K562 (cell line): ENCODE measurements around the gene MGA. TPM values are rescaled to one million over a fixed set of nuclear protein-coding genes. Genes with fewer than 3 reads are reported as not detected.

ENCODE experiments used
- CEBPG ChIP-seq, 3 experiments: fragments of 200-800 bp in 1 of 3; sonication (Bioruptor generic) in 1 of 3; sonication (generic) in 1 of 3; formaldehyde crosslinking in 1 of 3; IDR thresholded peaks in 2 of 3; conservative IDR thresholded peaks in 1 of 3; 2 replicates each; pipeline versions ENCODE4 v1.6.1 to v1.8.0; 2016 to 2022; ENCODE audit warnings: missing compliant biosample characterization in 2 of 3, missing genetic modification characterization in 2 of 3, mild to moderate bottlenecking in 1 of 3, missing genetic modification reagents in 1 of 3
- FOXA1 ChIP-seq: fragments of 450-650 bp; IDR thresholded peaks from 2 replicates; pipeline ENCODE4 v1.6.1; 2016; ENCODE audit warnings: mild to moderate bottlenecking, borderline replicate concordance
- GTF2E2 ChIP-seq: fragments of 200-800 bp; sonication (Bioruptor generic); IDR thresholded peaks from 2 replicates; pipeline ENCODE4 v1.6.1; 2016; ENCODE audit warnings: missing genetic modification characterization, missing compliant biosample characterization
- HCFC1 ChIP-seq: IDR thresholded peaks from 2 replicates; pipeline ENCODE4 v1.6.1; 2012; ENCODE audit warnings: low read depth, low read length, improper control_type of control experiment
- KLF16 ChIP-seq: IDR thresholded peaks from 2 replicates; pipeline ENCODE4 v1.6.1; 2016; ENCODE audit warnings: antibody characterized with exemption
- MTA3 ChIP-seq: fragments of 450-650 bp; formaldehyde crosslinking; IDR thresholded peaks from 2 replicates; pipeline ENCODE4 v1.6.1; 2017; ENCODE audit warnings: mild to moderate bottlenecking, borderline replicate concordance
- MYC ChIP-seq, 2 experiments: fragments of 250-450 bp in 1 of 2; sonication (Bioruptor Pico) in 1 of 2; IDR thresholded peaks; 2 replicates each; pipeline versions ENCODE4 v1.5.1 to v1.6.1; 2012 to 2021; ENCODE audit warnings: low read depth in 2 of 2, borderline replicate concordance in 1 of 2, improper control_type of control experiment in 1 of 2, low read length in 1 of 2, mild to moderate bottlenecking in 1 of 2, moderate library complexity in 1 of 2
- POLR2AphosphoS5 ChIP-seq: IDR thresholded peaks from 2 replicates; pipeline ENCODE4 v1.6.1; 2011; ENCODE audit warnings: mild to moderate bottlenecking, low read depth, low read length, moderate library complexity; ENCODE audit not compliant: control insufficient read depth, insufficient read depth
- PRMT5 ChIP-seq: sonication (generic); formaldehyde crosslinking; IDR thresholded peaks from 2 replicates; pipeline ENCODE4 v1.5.0; 2020; ENCODE audit warnings: missing genetic modification reagents
- PTTG1 ChIP-seq: fragments of 450-650 bp; IDR thresholded peaks from 2 replicates; pipeline ENCODE4 v1.6.1; 2016; ENCODE audit warnings: low read depth, mild to moderate bottlenecking, missing genetic modification characterization, missing compliant biosample characterization
- polyA plus RNA-seq, 8 experiments: library from polyadenylated mRNA; depleted of rRNA in 4 of 8; stranded (reverse) in 5 of 8; unstranded in 3 of 8; fragments of >200 nt; fragmentation: Nextera tagmentation in 2 of 8; fragmentation: Illumina TruSeq in 1 of 8; extraction: Ambion mirVana in 2 of 8; extraction: Trizol in 1 of 8; gene quantifications; 2 replicates each; pipeline versions ENCODE4 v1.2.1 to v1.2.3, GENCODE V29; 2011 to 2014; ENCODE audit warnings: inconsistent platforms in 1 of 8, missing spikeins in 1 of 8
- total RNA-seq, 7 experiments: library from RNA; depleted of rRNA in 6 of 7; stranded (reverse); fragments of >200 nt in 6 of 7; fragmentation: Illumina TruSeq in 2 of 7; extraction: Trizol in 2 of 7; gene quantifications; 2 replicates each; pipeline versions ENCODE4 v1.2.1 to v1.2.3, GENCODE V29; 2011 to 2021; ENCODE audit warnings: low replicate concordance in 1 of 7
- TF ChIP-seq, protein P1 (sequence below): IDR thresholded peaks from 3 replicates; pipeline ENCODE4 v1.6.1; 2011; ENCODE audit warnings: borderline replicate concordance, mild to moderate bottlenecking; ENCODE audit not compliant: insufficient read length, insufficient read depth

Gene MGA
- total and polyA plus RNA-seq, 9 of the 15 experiments (the other 6 are each of a cell fraction or from before 2014, with no cell fraction given), result 4.7 to 56.1 (median 21.1) TPM

- no peak for TF ChIP-seq CEBPG (CRISPR knock-in tag; IDR thresholded peaks at IDR 0.05)
- TF ChIP-seq CEBPG (tag; conservative IDR thresholded peaks at IDR 0.05 in 1 of 2, IDR thresholded peaks at IDR 0.05 in 1 of 2), result no peak
- no peak for TF ChIP-seq PTTG1 (tag)
- TF ChIP-seq, protein P1, sequence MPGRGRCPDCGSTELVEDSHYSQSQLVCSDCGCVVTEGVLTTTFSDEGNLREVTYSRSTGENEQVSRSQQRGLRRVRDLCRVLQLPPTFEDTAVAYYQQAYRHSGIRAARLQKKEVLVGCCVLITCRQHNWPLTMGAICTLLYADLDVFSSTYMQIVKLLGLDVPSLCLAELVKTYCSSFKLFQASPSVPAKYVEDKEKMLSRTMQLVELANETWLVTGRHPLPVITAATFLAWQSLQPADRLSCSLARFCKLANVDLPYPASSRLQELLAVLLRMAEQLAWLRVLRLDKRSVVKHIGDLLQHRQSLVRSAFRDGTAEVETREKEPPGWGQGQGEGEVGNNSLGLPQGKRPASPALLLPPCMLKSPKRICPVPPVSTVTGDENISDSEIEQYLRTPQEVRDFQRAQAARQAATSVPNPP, result no peak
- peak; percentile 95 for TF ChIP-seq MYC (IDR thresholded peaks at IDR 0.05; ENCODE audit: low read depth, low read length)
- TF ChIP-seq MYC (CRISPR knock-in tag; IDR thresholded peaks at IDR 0.05; ENCODE audit: borderline replicate concordance, low read depth), result no peak
- TF ChIP-seq GTF2E2, result no peak
- 0 out of 2 replicates have a peak, but pooled peaks have one; percentile 46 for TF ChIP-seq MTA3
- no peak for TF ChIP-seq KLF16
- TF ChIP-seq FOXA1, result no peak
- no peak for TF ChIP-seq PRMT5 (CRISPR knock-in tag)
- peak; percentile 54 for TF ChIP-seq HCFC1
- 0 out of 2 replicates have a peak, but pooled peaks have one; percentile 42 for TF ChIP-seq POLR2AphosphoS5
These were observed 1.5 kb downstream of the MGA start (continued) for GRCh38 chr15:41661518-41662225.
